Tibial nerve (tissue), 4 donors: Measurements from ENCODE around the gene DGKE. TPM values are rescaled to one million over a fixed set of nuclear protein-coding genes. Genes with fewer than 3 reads are reported as not detected.

ENCODE experiments used
- DNase-seq, 2 donors: peaks; one replicate each; pipeline ENCODE4 v3.0.0-alpha.2; 2019; ENCODE audit warnings: low spot score in 2 of 2
- H3K27ac ChIP-seq, 4 donors: fragments of 200-600 bp; sonication (generic) in 3 of 4; one replicate each; pipeline ENCODE4 v1.5.1; 2017 to 2019; ENCODE audit warnings: mild to moderate bottlenecking in 1 of 4
- H3K27me3 ChIP-seq, 2 donors: fragments of 200-600 bp; sonication (generic) in 1 of 2; one replicate each; pipeline versions ENCODE4 v1.5.1 to v1.6.0; 2017 to 2019
- H3K36me3 ChIP-seq, 3 donors: fragments of 200-600 bp; sonication (generic); one replicate each; pipeline ENCODE4 v1.5.1; 2018 to 2019
- H3K4me1 ChIP-seq, 4 donors: fragments of 200-600 bp; sonication (generic) in 3 of 4; one replicate each; pipeline ENCODE4 v1.5.1; 2017 to 2019
- H3K4me3 ChIP-seq, 4 donors: fragments of 200-600 bp; sonication (generic) in 3 of 4; one replicate each; pipeline ENCODE4 v1.5.1; 2017 to 2019; ENCODE audit warnings: mild to moderate bottlenecking in 1 of 4, moderate library complexity in 1 of 4
- H3K9me3 ChIP-seq, 4 donors: fragments of 200-600 bp; sonication (generic) in 3 of 4; one replicate each; pipeline ENCODE4 v1.5.1; 2017 to 2019
- EP300 ChIP-seq, 2 donors: sonication (generic); formaldehyde crosslinking; IDR thresholded peaks; one replicate each; pipeline ENCODE4 v1.6.1; 2017; ENCODE audit warnings: antibody characterized with exemption in 2 of 2, mild to moderate bottlenecking in 1 of 2
- POLR2A ChIP-seq, 2 donors: fragments of 450-650 bp; IDR thresholded peaks; one replicate each; pipeline ENCODE4 v1.6.1; 2017; ENCODE audit warnings: antibody characterized with exemption in 2 of 2, mild to moderate bottlenecking in 2 of 2, moderate library complexity in 2 of 2
- WGBS, 2 donors: methylation state at CpG; one replicate each; pipeline ENCODE4 v1.1.5; 2018; 5-methylcytosine and 5-hydroxymethylcytosine counted together
- total RNA-seq, 4 donors: library from RNA; depleted of rRNA; stranded (reverse); fragments of >200 nt; gene quantifications; one replicate each; pipeline ENCODE4 v1.1.0, GENCODE V29; 2016
- TF ChIP-seq, protein P1 (sequence below), 5 experiments: fragments of 200-600 bp in 3 of 5; fragments of 450-650 bp in 2 of 5; sonication (generic) in 3 of 5; IDR thresholded peaks; one replicate each; pipeline ENCODE4 v1.5.1; 2016 to 2019; ENCODE audit warnings: antibody characterized with exemption in 5 of 5, mild to moderate bottlenecking in 3 of 5, moderate library complexity in 2 of 5

The DGKE gene
- total RNA-seq, 4 donors from 2014 or later: 10.5 to 45.9 (median 13.4) TPM

DNA sequence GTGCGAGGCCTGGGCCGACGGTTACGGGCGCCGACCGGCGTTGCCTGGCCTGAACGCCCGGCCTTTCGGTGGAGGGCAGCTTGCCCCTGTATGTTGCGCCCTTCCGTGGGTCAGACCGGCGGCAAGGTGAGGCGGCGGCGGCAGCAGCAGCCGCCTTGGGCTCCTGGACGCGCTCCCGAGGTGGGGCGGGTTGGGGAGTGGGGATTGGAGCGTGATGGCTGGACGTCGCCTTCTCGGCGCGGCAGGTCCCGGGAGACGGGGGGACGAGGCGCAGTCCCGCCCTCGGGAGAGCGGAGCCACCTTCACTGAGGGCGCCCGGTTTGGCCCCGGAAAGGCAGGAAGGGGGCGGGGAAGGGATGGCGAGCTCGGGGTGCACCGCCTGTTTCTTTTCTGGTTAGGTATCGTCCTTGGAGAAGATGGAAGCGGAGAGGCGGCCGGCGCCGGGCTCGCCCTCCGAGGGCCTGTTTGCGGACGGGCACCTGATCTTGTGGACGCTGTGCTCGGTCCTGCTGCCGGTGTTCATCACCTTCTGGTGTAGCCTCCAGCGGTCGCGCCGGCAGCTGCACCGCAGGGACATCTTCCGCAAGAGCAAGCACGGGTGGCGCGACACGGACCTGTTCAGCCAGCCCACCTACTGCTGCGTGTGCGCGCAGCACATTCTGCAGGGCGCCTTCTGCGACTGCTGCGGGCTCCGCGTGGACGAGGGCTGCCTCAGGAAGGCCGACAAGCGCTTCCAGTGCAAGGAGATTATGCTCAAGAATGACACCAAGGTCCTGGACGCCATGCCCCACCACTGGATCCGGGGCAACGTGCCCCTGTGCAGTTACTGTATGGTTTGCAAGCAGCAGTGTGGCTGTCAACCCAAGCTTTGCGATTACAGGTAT lies 671 bp downstream of the DGKE start:
- TF ChIP-seq EP300 (IDR thresholded peaks at IDR 0.05) (no peak), POLR2A (IDR thresholded peaks at IDR 0.05) (no peak)
- TF ChIP-seq, protein P1, sequence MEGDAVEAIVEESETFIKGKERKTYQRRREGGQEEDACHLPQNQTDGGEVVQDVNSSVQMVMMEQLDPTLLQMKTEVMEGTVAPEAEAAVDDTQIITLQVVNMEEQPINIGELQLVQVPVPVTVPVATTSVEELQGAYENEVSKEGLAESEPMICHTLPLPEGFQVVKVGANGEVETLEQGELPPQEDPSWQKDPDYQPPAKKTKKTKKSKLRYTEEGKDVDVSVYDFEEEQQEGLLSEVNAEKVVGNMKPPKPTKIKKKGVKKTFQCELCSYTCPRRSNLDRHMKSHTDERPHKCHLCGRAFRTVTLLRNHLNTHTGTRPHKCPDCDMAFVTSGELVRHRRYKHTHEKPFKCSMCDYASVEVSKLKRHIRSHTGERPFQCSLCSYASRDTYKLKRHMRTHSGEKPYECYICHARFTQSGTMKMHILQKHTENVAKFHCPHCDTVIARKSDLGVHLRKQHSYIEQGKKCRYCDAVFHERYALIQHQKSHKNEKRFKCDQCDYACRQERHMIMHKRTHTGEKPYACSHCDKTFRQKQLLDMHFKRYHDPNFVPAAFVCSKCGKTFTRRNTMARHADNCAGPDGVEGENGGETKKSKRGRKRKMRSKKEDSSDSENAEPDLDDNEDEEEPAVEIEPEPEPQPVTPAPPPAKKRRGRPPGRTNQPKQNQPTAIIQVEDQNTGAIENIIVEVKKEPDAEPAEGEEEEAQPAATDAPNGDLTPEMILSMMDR (IDR thresholded peaks at IDR 0.05): peak in 1 of 5 experiments; percentile 7
- Histone ChIP-seq H3K9me3 (no peaks in the 10 kb centered on the region), H3K36me3 (peaks cover 0 to 18% (median 0%) of the 10 kb centered on the region in 3 donors), H3K27me3 (no peaks in the 10 kb centered on the region), H3K4me3 (peak overlapping the region; percentile 71 to 95 (median 92)), H3K4me1 (peaks cover 0 to 50% (median 24%) of the 10 kb centered on the region in 4 donors), H3K27ac (peak overlapping the region; percentile 77 to 95 (median 88))
- peak in 1 of 2 donors; percentile 17 for DNase-seq
- WGBS, 2 donors: 15 to 16% methylated on average over 53 to 72 of the region's 81 CpGs

DNA sequence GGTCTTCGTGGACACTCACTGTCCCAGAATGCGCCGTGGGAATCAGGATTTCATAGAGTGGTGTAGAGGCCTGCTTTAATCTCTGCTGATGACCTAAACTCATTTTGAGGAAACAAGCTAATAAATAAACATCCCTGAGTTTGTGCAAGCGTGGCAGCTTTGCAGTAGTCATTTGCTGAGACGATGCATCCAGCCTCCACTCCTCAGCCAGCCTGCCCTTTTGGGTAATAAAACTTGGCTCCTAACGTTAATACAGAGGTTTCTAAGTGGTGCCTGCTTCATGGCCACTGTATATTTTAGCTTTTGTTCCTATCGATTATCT lies 1.3 kb downstream of the DGKE start:
- Histone ChIP-seq H3K27ac (peak overlapping the region in 3 of 4 donors; percentile 77 to 95 (median 92)), H3K4me3 (peak overlapping the region; percentile 71 to 95 (median 92)), H3K36me3 (peaks cover 0 to 21% (median 0%) of the 10 kb centered on the region in 3 donors), H3K9me3 (no peaks in the 10 kb centered on the region), H3K4me1 (peaks cover 0 to 50% (median 24%) of the 10 kb centered on the region in 4 donors), H3K27me3 (no peaks in the 10 kb centered on the region)
- TF ChIP-seq POLR2A (IDR thresholded peaks at IDR 0.05) (no peak), EP300 (IDR thresholded peaks at IDR 0.05) (no peak)
- TF ChIP-seq, protein P1 (IDR thresholded peaks at IDR 0.05): no peak
- no peak for DNase-seq
- 59 to 66% methylated on average over 7 of the region's 7 CpGs for WGBS, 2 donors

DNA sequence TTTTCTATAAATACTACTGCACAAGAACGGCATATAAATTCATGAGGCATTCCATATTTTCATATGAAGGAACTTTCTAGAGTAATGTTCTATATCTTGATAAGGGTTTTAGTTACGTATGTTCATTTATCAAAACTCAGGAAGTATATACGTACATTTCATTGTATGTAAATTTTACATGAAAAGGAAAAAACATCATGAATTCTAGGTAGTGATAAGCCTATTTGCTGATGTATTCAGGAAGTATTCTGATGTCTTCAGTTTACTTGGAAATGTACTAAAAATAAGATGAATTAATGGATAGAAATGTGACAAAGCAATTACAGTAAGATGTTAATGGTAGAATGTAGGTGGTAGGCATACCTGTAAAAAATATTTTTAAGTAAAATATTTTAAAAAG lies 4.7 kb downstream of the DGKE start:
- peaks cover 0 to 18% (median 0%) of the 10 kb centered on the region in 3 donors for H3K36me3 ChIP-seq
- H3K4me1 ChIP-seq: peaks cover 0 to 30% (median 13%) of the 10 kb centered on the region in 4 donors
- no peaks in the 10 kb centered on the region for H3K9me3 ChIP-seq
- DNase-seq: no peak
- TF ChIP-seq POLR2A (IDR thresholded peaks at IDR 0.05): no peak
- TF ChIP-seq, protein P1 (IDR thresholded peaks at IDR 0.05): no peak
- TF ChIP-seq EP300 (IDR thresholded peaks at IDR 0.05): no peak
- 84 to 90% methylated on average over 3 of the region's 3 CpGs for WGBS, 2 donors
- no peak overlapping the region for H3K27ac ChIP-seq
- no peak overlapping the region for H3K4me3 ChIP-seq
- H3K27me3 ChIP-seq: no peaks in the 10 kb centered on the region

DNA sequence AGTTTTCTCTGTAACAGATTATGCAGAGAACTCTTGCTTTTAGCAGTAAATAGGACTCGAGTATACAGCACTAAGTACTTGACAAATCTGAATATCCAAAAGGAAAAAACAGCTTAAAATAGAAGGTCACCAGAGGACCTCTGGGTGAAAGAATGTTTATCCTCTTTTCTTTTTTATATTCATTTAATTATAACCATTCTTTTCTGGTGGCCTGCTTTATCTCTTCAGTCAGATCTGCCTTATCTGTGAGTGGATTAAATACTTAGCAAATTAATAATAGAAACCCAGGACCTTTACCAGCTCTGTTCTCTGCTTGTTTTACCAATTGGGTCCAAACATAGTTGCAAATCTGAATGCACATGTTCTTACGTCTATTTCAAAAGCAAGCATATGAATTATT lies 8.6 kb downstream of the DGKE start:
- no peak overlapping the region for H3K27ac ChIP-seq
- peaks cover 0 to 1% (median 0%) of the 10 kb centered on the region in 4 donors for H3K4me1 ChIP-seq
- H3K27me3 ChIP-seq: no peaks in the 10 kb centered on the region
- peaks cover 0 to 29% (median 0%) of the 10 kb centered on the region in 3 donors for H3K36me3 ChIP-seq
- TF ChIP-seq POLR2A (IDR thresholded peaks at IDR 0.05) (no peak), EP300 (IDR thresholded peaks at IDR 0.05) (no peak)
- TF ChIP-seq, protein P1 (IDR thresholded peaks at IDR 0.05): no peak
- no peaks in the 10 kb centered on the region for H3K9me3 ChIP-seq
- no peak for DNase-seq
- H3K4me3 ChIP-seq: no peak overlapping the region
- WGBS, 2 donors: 64 to 69% methylated on average over 2 of the region's 2 CpGs

DNA sequence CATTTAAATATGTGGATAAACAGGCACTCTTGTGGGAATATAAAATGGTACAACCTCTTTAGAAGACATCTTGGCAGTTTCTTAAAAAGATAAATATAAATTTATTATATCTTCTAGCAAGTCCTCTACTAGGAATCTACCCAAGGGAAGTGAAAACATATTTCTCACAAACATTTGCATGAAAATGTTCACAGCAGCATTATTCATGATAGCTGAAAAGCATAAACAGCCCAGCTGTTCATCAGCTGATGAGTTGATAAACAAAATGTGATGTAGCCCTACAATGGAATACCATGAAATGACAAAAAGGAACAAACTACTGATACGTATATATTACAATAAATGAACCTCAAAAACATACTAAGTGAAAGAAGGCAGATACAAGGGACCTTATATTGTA lies 12.0 kb downstream of the DGKE start:
- no peak for DNase-seq
- Histone ChIP-seq H3K9me3 (no peaks in the 10 kb centered on the region), H3K27ac (no peak overlapping the region), H3K36me3 (peaks cover 0 to 44% (median 0%) of the 10 kb centered on the region in 3 donors), H3K4me3 (no peak overlapping the region), H3K4me1 (no peaks in the 10 kb centered on the region), H3K27me3 (no peaks in the 10 kb centered on the region)
- WGBS, 2 donors: 91 to 100% methylated on average over 1 of the region's 1 CpG
- TF ChIP-seq, protein P1 (IDR thresholded peaks at IDR 0.05): no peak
- no peak for TF ChIP-seq EP300 (IDR thresholded peaks at IDR 0.05)
- no peak for TF ChIP-seq POLR2A (IDR thresholded peaks at IDR 0.05)
